GM18505 (cell line): ENCODE data around the gene SSTR3.
"Not testable (repeated sequence)": the region's sequence is repeated elsewhere in the genome, so short reads cannot be mapped to it uniquely, and the experiment has no call there.

ENCODE experiments used
- ATAC-seq: cut with Tn5 transposase; IDR thresholded peaks from one replicate; pipeline ENCODE4 v1.9.1; 2021; ENCODE audit not compliant: unreplicated experiment
- POLR2A ChIP-seq: IDR thresholded peaks from 4 replicates; pipeline ENCODE4 v1.6.1; 2011; ENCODE audit warnings: borderline replicate concordance; ENCODE audit not compliant: insufficient read depth, insufficient read length; ENCODE audit errors: extremely low read depth

The SSTR3 gene

GRCh38 chr22:37175414-37176281, 36.6 kb downstream of the SSTR3 start:
- no peak for TF ChIP-seq POLR2A
- ATAC-seq: no peak

GRCh38 chr22:37174964-37175363, 37.3 kb downstream of the SSTR3 start:
- TF ChIP-seq POLR2A: no peak
- no peak for ATAC-seq

GRCh38 chr22:37173709-37174108, 38.6 kb downstream of the SSTR3 start:
- no peak for TF ChIP-seq POLR2A
- no peak for ATAC-seq

GRCh38 chr22:37172266-37173245, 39.7 kb downstream of the SSTR3 start:
- ATAC-seq: no peak

GRCh38 chr22:37171662-37172061, 40.6 kb downstream of the SSTR3 start:
- ATAC-seq: no peak
- no peak for TF ChIP-seq POLR2A

More at GRCh38 chr22:37172266-37173245, 39.7 kb downstream of the SSTR3 start:
- no peak for TF ChIP-seq POLR2A

- ATAC-seq: not testable (repeated sequence)
Measured at GRCh38 chr22:37170689-37171405, 41.4 kb downstream of the SSTR3 start.

- no peak for TF ChIP-seq POLR2A
- ATAC-seq: no peak
Measured at GRCh38 chr22:37169947-37170688, 42.2 kb downstream of the SSTR3 start.

GRCh38 chr22:37169406-37169805, 42.9 kb downstream of the SSTR3 start:
- no peak for ATAC-seq
- no peak for TF ChIP-seq POLR2A

- TF ChIP-seq POLR2A: no peak
- no peak for ATAC-seq
Measured at GRCh38 chr22:37167981-37168647, 44.2 kb downstream of the SSTR3 start.

GRCh38 chr22:37167176-37167980, 44.9 kb downstream of the SSTR3 start:
- no peak for TF ChIP-seq POLR2A
- no peak for ATAC-seq

GRCh38 chr22:37166675-37167066, 45.6 kb downstream of the SSTR3 start:
- no peak for ATAC-seq
- no peak for TF ChIP-seq POLR2A
